ENCODE measurements around the gene AZU1.

Gene AZU1

GRCh38 chr19:827710-828321 lies at the start of gene AZU1:
TSS of gene AZU1 (plus strand) at chr19:827837. CDS start at chr19:827847, 10 bp downstream.
- no peak for DNase-seq (ENCODE audit: low read depth in 2 of 2)

DNA sequence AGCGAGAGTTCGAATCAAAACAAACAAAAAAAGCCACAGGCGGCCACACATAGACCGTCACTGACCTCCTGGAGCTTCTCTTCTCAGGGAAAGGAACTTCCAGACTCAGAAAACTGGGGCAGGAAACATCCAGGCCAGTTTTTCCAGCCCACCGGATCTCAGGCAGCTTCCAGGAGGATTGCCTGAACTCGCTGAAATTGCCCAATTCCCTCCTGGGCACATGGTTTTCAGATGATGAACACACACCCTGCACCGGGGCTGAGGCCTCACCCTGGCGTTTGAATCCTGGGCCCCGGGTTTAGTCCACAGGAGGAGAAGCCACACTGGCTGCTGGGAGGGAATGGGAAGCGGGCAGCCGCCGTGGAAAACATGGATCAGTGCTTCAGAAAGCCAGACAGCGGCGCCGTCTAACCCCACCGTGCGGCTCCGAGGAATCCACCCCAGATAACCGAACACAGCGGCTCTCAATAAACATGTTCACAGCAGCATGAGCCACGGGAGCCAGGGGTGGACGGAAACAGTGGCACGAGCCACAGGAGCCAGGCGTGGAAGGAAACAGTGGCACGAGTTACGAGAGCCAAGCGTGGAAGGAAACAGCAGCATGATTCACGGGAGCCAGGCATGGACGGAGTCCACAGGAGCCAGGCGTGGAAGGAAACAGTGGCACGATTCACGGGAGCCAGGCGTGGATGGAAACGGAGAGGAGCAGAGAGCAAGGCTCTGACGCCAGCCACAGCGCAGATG lies 48.6 kb upstream of the AZU1 start:
- peak; percentile 77 to 82 for DNase-seq (ENCODE audit: low read depth in 2 of 2)

DNA sequence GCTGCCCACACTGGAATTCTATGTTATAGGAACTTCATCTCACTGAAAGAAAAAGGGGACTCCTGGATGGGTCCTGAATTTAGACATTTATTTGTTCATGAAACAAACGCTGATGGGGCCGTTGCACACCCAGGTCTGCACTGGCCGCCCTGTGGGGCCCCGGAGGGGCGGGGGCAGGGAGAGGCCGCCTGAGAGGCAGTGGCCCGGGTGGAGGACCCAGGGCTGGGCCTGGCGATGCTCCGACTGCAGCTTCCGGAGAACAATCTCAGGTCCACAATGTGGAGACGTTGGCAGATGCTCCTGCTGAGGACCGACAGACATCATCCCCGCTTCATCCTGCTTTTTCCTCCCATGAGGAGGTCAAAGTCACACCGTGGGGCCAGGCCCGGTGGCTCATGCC lies 46.7 kb upstream of the AZU1 start:
- DNase-seq (ENCODE audit: low read depth in 2 of 2) = no peak

DNA sequence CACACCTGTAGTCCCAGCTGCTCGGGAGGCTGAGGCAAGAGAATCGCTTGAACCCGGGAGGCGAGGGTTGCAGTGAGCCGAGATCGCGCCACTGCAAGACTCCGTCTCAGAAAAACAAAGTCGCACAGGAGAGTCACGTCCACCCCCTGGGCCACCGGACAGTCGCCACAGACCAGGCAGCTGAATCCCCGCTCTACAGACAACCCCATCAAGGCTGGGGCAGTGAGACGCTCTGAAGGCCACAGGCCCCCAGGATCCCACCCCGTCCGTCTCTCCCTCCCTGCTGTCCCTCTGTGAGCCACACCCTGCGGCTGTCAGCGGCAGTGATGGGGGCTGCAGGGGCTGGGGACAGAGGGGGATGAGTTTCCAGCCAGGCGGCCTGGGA lies 45.8 kb upstream of the AZU1 start:
- no peak for DNase-seq (ENCODE audit: low read depth in 2 of 2)

GRCh38 chr19:782185-782877 lies 45.3 kb upstream of the AZU1 start:
- peak; percentile 35 to 45 for DNase-seq (ENCODE audit: low read depth in 2 of 2)

DNA sequence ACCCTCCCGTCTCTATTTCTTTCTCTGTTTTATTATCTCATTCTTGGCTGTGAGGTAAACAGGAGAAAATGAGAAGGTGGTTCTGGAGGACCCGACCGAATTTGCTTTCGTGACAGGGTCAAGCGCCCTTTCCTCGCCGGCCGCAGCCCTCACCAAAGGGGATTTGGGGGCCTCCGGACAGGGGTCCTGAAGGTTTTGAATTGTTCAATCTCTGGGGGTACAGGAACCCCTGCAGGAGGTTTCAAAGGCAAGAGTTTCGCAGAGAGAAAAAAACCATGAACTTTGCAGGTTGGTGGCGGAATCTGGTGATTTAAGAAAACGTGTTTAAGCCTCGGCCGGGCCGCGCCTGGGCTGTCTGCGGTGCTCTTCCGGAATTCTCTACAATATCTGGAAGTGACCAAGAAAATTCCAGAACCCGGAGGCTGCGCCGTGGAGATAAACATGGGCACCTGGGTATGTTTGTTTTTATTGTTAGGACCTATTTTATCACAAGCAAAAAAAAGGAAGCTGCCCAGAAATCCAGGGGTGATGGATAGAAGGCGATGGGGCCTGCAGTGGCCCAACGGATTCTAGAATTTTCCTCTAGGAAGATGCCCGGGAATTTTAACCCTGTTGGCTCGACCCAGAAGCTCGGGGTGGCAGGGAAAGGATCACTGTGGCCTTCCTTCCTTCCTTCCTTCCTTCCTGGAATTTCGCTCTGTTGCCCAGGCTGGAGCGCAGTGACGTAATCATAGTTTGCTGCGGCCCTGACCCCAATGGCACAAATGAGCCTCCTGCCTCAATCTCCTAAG lies 44.6 kb upstream of the AZU1 start:
- no peak for DNase-seq (ENCODE audit: low read depth in 2 of 2)

GRCh38 chr19:784541-784940 lies 43.1 kb upstream of the AZU1 start:
- DNase-seq (ENCODE audit: low read depth in 2 of 2) = no peak

GRCh38 chr19:787536-787935 lies 40.1 kb upstream of the AZU1 start:
- DNase-seq (ENCODE audit: low read depth in 2 of 2) = no peak

DNA sequence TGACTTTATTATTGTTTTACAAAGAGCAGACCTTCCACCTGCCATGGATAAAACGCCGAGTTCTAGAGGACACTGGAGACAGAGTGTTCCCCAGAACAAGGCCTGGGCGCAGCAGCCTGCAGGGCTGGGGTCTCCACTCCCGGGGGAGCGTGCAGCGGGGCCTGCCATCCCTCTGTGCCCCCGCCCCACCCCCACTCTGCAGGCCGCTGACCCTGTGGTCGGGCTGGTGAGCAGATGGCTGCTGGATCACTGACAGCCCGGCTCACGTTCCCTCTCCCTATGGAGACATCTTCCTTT lies 39.0 kb upstream of the AZU1 start:
- no peak for DNase-seq (ENCODE audit: low read depth in 2 of 2)

- no peak for DNase-seq (ENCODE audit: low read depth in 2 of 2)
Observed at GRCh38 chr19:788983-789700, 38.5 kb upstream of the AZU1 start.

DNA sequence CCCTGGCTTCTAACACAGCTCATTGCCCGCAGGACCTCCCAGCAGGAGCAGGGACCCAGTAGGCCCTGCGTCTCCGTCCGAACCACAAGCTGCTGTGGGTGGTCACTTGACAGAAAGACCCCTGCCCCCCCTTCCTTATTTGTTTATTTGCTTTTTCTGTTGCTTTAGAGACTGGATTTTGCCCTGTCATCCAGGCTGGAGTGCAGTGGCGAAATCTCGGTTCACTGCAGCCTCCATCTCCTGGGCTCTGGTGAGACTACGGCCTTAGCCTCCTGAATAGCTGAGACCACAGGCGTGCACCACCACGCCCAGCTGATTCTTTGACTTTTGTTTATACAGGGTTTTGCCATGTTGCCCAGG lies 38.0 kb upstream of the AZU1 start:
- no peak for DNase-seq (ENCODE audit: low read depth in 2 of 2)

DNA sequence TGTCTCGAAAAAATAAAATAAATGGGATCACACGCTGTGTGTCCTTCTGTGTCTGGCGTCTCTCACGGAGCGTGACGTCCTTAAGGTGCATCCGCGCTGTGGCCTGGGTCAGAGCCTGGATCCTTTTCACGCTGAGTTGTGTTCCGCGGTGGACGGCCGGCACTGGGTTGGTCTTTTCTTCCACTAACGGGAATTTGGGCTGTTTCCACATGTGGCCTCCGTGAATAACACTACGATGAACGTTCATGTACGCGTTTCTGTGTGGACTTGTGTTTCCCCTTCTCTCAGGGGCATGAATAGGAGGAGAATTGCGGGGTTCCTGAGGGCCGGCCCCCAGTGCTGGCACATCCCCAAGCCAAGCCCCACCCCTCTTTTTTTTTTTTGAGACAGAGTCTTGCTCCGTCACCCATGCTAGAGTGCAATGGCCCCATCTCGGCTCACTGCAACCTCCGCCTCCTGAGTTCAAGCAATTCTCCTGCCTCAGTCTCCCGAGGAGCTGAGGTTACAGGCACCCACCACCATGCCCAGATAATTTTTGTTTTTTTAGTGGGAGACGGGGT lies 36.5 kb upstream of the AZU1 start:
- DNase-seq (ENCODE audit: low read depth in 2 of 2) = no peak

DNA sequence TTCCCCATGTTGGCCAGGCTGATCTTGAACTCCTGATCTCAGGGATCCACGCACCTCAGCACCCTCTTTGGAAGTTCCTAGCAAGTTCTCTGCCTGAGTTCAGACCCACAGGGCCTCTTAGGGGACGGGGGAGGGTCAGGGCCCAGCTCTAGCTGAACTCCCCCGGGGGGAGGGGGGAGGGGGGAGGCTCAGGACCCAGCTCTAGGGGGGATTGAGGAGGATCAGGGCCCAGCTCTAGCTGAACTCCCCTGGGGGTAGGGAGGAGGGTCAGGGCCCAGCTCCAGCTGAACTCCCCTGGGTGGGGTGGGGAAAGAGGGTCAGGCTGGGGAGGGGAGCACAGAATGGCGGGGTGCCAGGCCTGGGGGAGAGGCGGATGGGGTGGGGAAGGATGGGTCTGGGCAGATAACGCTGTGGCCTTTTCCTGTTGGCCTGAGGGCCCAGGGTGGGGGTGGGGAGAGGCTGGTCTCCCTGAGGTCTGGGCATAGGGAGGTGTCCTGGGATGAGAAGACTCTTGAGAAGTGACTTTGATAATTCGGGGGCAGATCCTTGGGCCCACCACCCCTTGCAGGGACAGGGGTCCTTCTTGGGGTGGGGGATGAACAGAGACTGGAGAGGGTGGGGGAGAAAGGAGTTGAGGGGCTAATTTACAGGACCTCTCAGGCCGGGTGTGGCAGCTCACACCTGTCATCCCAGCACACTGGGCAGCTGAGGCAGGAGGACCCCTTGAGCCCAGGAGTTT lies 35.9 kb upstream of the AZU1 start:
- DNase-seq (ENCODE audit: low read depth in 2 of 2) = no peak

DNA sequence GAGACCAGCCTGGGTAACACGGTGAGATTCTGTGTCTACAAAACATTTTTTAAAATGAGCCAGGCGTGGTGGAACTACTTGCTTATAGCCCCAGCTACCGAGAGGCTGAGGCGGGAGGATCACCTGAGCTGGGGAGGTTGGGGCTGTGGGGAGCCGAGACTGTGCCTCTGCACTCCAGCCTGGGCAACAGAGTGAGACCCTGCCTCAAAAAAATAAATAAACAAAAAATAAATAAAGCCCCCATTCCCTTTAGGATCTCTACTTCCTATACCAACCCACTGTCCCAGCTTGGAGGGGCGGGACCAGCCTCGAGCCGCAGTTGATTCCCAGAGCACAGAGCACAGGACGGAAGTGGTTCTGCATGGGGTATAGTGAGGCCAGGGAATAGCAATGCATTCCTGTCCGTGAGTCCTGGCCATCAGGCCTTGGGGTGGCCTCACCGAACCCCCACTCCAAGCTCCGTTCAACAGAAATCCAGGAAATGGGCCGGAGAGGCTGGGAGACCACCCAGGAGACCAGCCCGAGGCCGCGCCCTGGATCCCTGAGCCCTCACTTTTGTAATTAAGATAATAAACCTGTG lies 35.2 kb upstream of the AZU1 start:
- no peak for DNase-seq (ENCODE audit: low read depth in 2 of 2)

GRCh38 chr19:793806-794205 lies 33.8 kb upstream of the AZU1 start:
- no peak for DNase-seq (ENCODE audit: low read depth in 2 of 2)

DNA sequence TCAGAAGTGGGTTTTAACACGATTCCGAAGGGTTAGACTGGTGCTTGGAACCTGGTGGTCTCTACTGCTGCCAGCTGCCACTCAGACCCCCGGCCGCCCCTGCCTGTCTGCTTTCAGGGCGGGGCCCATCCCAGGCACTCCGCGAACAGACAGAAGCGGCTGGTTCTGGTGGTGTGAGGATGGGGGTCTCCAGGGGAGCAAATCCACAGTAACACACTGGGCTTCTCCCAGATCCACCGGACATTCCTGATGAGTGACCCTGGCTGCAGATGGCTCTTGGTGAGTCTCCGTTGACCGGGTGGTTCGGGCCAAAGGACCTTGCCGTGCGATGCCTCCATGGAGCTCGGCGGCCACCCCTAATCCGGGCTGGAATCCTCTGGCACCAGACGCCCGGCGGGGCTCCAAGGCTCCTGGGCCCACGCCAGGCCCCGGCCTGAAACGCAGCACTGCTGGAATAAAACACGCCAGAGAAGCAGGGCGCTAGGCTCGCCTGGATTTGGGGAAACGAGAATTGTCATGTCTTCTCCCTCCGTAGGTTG lies 32.5 kb upstream of the AZU1 start:
- no peak for DNase-seq (ENCODE audit: low read depth in 2 of 2)

DNA sequence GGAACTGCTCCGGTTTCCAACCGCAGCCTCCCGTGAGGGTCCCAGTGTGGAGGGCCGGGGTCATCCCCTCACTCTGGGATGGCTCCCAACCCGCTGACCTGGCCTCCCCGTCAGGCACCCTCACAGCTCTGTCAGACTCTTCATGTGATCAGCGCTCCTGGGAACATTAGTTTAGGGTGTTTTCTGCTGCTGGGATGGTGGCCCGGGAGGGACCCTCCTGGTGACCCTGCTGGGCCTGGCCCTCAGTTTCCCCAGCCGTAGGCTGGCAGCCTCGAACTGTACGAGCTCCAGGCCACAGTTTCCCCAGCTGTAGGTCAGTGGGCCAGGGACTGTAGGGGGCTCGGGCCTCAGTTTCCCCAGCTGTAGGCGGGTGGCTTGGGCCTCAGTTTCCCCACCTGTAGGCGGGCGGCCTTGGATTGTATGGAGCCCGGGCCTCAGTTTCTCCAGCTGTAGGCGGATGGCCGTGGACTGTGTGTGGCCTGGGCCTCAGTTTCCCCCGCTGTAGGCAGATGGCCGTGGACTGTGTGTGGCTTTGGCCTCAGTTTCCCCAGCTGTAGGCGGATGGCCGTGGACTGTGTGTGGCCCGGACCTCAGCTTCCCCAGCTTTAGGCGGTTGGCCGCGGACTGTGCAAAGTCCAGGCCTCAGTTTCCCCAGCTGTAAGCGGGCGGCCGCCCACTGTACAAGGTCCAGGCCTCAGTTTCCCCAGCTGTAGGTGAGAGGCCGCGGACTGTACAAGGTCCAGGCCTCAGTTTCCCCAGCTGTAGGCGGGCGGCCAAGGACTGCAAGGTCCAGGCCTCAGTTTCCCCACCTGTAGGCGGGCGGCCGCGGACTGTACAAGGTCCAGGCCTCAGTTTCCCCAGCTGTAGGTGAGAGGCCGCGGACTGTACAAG lies 31.7 kb upstream of the AZU1 start:
- no peak for DNase-seq (ENCODE audit: low read depth in 2 of 2)

GRCh38 chr19:796692-797527 lies 30.7 kb upstream of the AZU1 start, which contains the start of gene PTBP1:
TSS of gene PTBP1 (plus strand) at chr19:797452. CDS start at chr19:797498, 46 bp downstream.
- DNase-seq (ENCODE audit: low read depth in 2 of 2) = peak; percentile 100
